K562 (cell line): ENCODE data around the gene FMO1. TPM values are rescaled to one million over a fixed set of nuclear protein-coding genes. Genes with fewer than 3 reads are reported as not detected.

ENCODE experiments used
- REST ChIP-seq, 2 experiments: fragments of 450-650 bp; formaldehyde crosslinking in 1 of 2; IDR thresholded peaks; 2 replicates each; pipeline versions ENCODE4 v1.4.0 to v1.6.1; 2014 to 2020; ENCODE audit warnings: mild to moderate bottlenecking in 2 of 2, borderline replicate concordance in 1 of 2, low read depth in 1 of 2
- SLC30A9 ChIP-seq: fragments of 250-450 bp; sonication (Bioruptor Pico); IDR thresholded peaks from 2 replicates; pipeline ENCODE4 v1.8.0; 2022; ENCODE audit warnings: mild to moderate bottlenecking, moderate library complexity
- SMAD4 ChIP-seq: fragments of 250-450 bp; sonication (Bioruptor Pico); conservative IDR thresholded peaks from 2 replicates; pipeline ENCODE4 v1.8.0; 2021; ENCODE audit warnings: inconsistent platforms, mild to moderate bottlenecking, moderate library complexity
- ZNF197 ChIP-seq: fragments of 200-800 bp; sonication (Bioruptor generic); IDR thresholded peaks from 2 replicates; pipeline ENCODE4 v1.6.1; 2016; ENCODE audit warnings: low read depth, missing genetic modification characterization, missing compliant biosample characterization
- polyA plus RNA-seq, 8 experiments: library from polyadenylated mRNA; depleted of rRNA in 4 of 8; stranded (reverse) in 5 of 8; unstranded in 3 of 8; fragments of >200 nt; fragmentation: Nextera tagmentation in 2 of 8; fragmentation: Illumina TruSeq in 1 of 8; extraction: Ambion mirVana in 2 of 8; extraction: Trizol in 1 of 8; gene quantifications; 2 replicates each; pipeline versions ENCODE4 v1.2.1 to v1.2.3, GENCODE V29; 2011 to 2014; ENCODE audit warnings: inconsistent platforms in 1 of 8, missing spikeins in 1 of 8
- total RNA-seq, 7 experiments: library from RNA; depleted of rRNA in 6 of 7; stranded (reverse); fragments of >200 nt in 6 of 7; fragmentation: Illumina TruSeq in 2 of 7; extraction: Trizol in 2 of 7; gene quantifications; 2 replicates each; pipeline versions ENCODE4 v1.2.1 to v1.2.3, GENCODE V29; 2011 to 2021; ENCODE audit warnings: low replicate concordance in 1 of 7

Gene FMO1
- total and polyA plus RNA-seq, 9 of the 15 experiments (the other 6 are each of a cell fraction or from before 2014, with no cell fraction given) = not detected

GRCh38 chr1:171329251-171329650, 81.0 kb downstream of the FMO1 start (continued):
- TF ChIP-seq REST (IDR thresholded peaks at IDR 0.05; ENCODE audit: borderline replicate concordance) (no peak), REST (CRISPR knock-in tag; IDR thresholded peaks at IDR 0.05; ENCODE audit: low read depth) (no peak), SMAD4 (no peak), SLC30A9 (CRISPR knock-in tag) (no peak), ZNF197 (no peak)
